OCI-LY3 (cell line): ENCODE data around the gene GGN.

Experiments
- H2AFZ ChIP-seq: fragments of 200-600, 300-600 bp; shearing (Covaris generic); 2 replicates; pipeline ENCODE4 v1.6.0; 2014; ENCODE audit warnings: antibody characterized with exemption, low read depth, low read length
- H3K27ac ChIP-seq: fragments of 200-600, 300-600 bp; sonication (generic); 2 replicates; pipeline ENCODE4 v1.5.1; 2014; ENCODE audit warnings: mild to moderate bottlenecking, low read length, moderate library complexity, mixed read lengths
- H3K27me3 ChIP-seq: fragments of 200-600, 300-600 bp; sonication (generic); 2 replicates; pipeline ENCODE4 v1.6.1; 2014; ENCODE audit warnings: low read depth, low read length, mixed read lengths
- H3K36me3 ChIP-seq: fragments of 200-600, 300-600 bp; sonication (generic); replicated peaks from 2 replicates; pipeline ENCODE3; 2014; ENCODE audit warnings: low read depth, low read length, mixed read lengths
- H3K4me1 ChIP-seq: fragments of 300-600, 200-600 bp; sonication (generic); 2 replicates; pipeline ENCODE4 v1.6.1; 2014; ENCODE audit warnings: low read length, mixed read lengths
- H3K4me2 ChIP-seq: fragments of 200-600, 300-600 bp; sonication (generic); 2 replicates; pipeline ENCODE4 v1.6.1; 2014; ENCODE audit warnings: low read length, mixed read lengths
- H3K4me3 ChIP-seq: fragments of 300-600, 200-600 bp; sonication (generic); 2 replicates; pipeline ENCODE4 v1.5.1; 2014; ENCODE audit warnings: antibody characterized with exemption, mild to moderate bottlenecking, low read length, moderate library complexity
- H3K79me2 ChIP-seq: fragments of 300-600, 200-600 bp; shearing (Covaris generic); 2 replicates; pipeline ENCODE4 v1.6.1; 2014; ENCODE audit warnings: mild to moderate bottlenecking, low read length, mixed read lengths
- H3K9ac ChIP-seq: fragments of 300-600, 200-600 bp; shearing (Covaris generic); 2 replicates; pipeline ENCODE4 v1.6.0; 2014; ENCODE audit warnings: mild to moderate bottlenecking, low read length, moderate library complexity
- H3K9me3 ChIP-seq: fragments of 200-600, 300-600 bp; shearing (Covaris generic); 2 replicates; pipeline ENCODE4 v1.6.1; 2014; ENCODE audit warnings: low read length, mixed read lengths; ENCODE audit not compliant: insufficient read depth
- H4K20me1 ChIP-seq: fragments of 200-600, 300-600 bp; sonication (generic); 2 replicates; pipeline ENCODE4 v1.6.1; 2016; ENCODE audit warnings: low read length, mixed read lengths; ENCODE audit not compliant: insufficient read depth
- EZH2phosphoT487 ChIP-seq: fragments of 200-600 bp; shearing (Covaris generic); IDR thresholded peaks from 2 replicates; pipeline ENCODE4 v1.6.1; 2018; ENCODE audit warnings: antibody characterized with exemption, mixed run types, low read depth
- TF ChIP-seq, protein P1 (sequence below): fragments of 200-600, 300-600 bp; sonication (generic); IDR thresholded peaks from 2 replicates; pipeline ENCODE4 v1.5.1; 2014; ENCODE audit warnings: antibody characterized with exemption, low read length, low read depth

GGN gene

DNA sequence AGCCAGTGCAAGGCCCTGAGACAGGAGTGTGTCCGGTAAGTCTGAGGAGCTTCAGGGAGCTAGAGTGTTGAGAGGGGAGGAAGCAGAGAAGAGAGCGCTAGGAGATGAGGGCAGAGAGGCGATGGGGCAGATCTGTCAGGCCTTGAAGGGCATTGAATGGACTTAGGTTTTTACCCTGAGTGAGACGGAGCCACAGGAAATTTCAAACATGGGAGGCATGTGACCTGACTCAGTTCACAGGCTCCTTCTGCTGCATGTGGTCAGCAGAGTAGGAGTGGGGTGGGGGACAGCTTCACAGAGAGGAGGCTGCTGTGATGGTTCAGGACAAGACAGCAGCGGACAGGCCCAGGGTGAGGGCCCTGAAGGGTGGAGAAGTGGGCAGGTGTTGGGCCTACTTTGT, 12.5 kb upstream of the GGN start:
- no peaks in the 10 kb centered on the region for H3K9me3 ChIP-seq

DNA sequence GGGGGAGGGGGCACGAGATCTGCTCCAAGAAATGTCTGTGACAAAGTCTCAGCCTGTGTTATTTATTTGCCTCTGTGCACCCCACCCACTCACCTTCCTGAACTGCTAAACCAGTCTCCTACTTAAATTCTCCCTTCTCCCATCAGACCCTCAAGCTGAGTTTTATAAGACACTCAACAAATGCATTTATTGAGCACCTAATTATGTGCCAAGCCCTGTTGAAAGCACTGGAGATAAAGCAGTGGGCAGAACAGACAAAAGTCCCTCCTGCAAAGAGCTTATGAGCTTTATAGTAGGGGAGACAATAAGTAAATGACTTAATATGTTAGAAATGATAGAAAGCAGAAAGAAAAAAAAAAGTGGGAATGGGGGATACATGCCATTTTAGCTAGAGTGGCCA, 11.7 kb upstream of the GGN start:
- no peak overlapping the region for H3K9ac ChIP-seq
- no peaks in the 10 kb centered on the region for H3K27me3 ChIP-seq
- no peak overlapping the region for H3K4me2 ChIP-seq
- H3K36me3 ChIP-seq: peaks cover under 1% of the 10 kb centered on the region
- H4K20me1 ChIP-seq: no peaks in the 10 kb centered on the region
- H3K9me3 ChIP-seq: no peaks in the 10 kb centered on the region
- no peak overlapping the region for H2AFZ ChIP-seq
- H3K4me3 ChIP-seq: no peak overlapping the region
- no peak overlapping the region for H3K27ac ChIP-seq
- peaks cover 7% of the 10 kb centered on the region; the same call in 1 of the 2 replicates for H3K4me1 ChIP-seq
- no peak for TF ChIP-seq EZH2phosphoT487
- TF ChIP-seq, protein P1, sequence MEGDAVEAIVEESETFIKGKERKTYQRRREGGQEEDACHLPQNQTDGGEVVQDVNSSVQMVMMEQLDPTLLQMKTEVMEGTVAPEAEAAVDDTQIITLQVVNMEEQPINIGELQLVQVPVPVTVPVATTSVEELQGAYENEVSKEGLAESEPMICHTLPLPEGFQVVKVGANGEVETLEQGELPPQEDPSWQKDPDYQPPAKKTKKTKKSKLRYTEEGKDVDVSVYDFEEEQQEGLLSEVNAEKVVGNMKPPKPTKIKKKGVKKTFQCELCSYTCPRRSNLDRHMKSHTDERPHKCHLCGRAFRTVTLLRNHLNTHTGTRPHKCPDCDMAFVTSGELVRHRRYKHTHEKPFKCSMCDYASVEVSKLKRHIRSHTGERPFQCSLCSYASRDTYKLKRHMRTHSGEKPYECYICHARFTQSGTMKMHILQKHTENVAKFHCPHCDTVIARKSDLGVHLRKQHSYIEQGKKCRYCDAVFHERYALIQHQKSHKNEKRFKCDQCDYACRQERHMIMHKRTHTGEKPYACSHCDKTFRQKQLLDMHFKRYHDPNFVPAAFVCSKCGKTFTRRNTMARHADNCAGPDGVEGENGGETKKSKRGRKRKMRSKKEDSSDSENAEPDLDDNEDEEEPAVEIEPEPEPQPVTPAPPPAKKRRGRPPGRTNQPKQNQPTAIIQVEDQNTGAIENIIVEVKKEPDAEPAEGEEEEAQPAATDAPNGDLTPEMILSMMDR: no peak
- H3K79me2 ChIP-seq: peaks cover 5% of the 10 kb centered on the region; the same call in 1 of the 2 replicates

More for the DNA sequence above, 12.5 kb upstream of the GGN start:
- Histone ChIP-seq H3K4me1 (peaks cover 7% of the 10 kb centered on the region; the same call in 1 of the 2 replicates), H3K79me2 (peaks cover 5% of the 10 kb centered on the region; the same call in 1 of the 2 replicates), H3K9ac (no peak overlapping the region), H3K4me3 (no peak overlapping the region), H2AFZ (no peak overlapping the region), H4K20me1 (no peaks in the 10 kb centered on the region), H3K27ac (no peak overlapping the region), H3K36me3 (peaks cover 9% of the 10 kb centered on the region), H3K4me2 (no peak overlapping the region), H3K27me3 (no peaks in the 10 kb centered on the region)
- TF ChIP-seq, protein P1: no peak
- TF ChIP-seq EZH2phosphoT487: no peak

DNA sequence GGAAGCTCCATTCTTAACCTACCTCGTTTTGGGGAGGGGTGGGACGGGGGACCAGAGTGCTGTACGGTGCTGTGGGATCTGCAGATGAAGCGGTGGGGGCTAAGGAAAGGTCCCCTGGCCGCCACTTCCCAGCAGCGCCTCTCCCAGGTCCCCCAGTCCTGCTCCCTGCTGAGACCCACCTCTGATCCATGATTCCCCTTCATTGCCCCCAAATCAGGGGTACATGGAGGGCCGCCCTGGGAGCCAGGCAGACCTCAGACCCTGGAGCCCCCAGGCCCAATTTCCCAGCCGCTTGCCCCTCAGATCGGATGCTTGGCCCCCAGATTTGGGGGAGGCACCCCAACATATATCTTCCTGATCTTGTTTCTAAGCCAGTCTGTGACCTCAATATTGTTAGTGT, 11.2 kb upstream of the GGN start:
- H3K4me2 ChIP-seq: no peak overlapping the region
- no peak overlapping the region for H2AFZ ChIP-seq
- no peak overlapping the region for H3K4me3 ChIP-seq
- H3K27ac ChIP-seq: no peak overlapping the region
- peaks cover 2% of the 10 kb centered on the region; the same call in 1 of the 2 replicates for H3K79me2 ChIP-seq
- no peaks in the 10 kb centered on the region for H4K20me1 ChIP-seq
- no peaks in the 10 kb centered on the region for H3K9me3 ChIP-seq
- H3K36me3 ChIP-seq: no peaks in the 10 kb centered on the region
- H3K27me3 ChIP-seq: no peaks in the 10 kb centered on the region
- no peak for TF ChIP-seq EZH2phosphoT487
- TF ChIP-seq, protein P1: no peak
- peaks cover 5% of the 10 kb centered on the region; the same call in 1 of the 2 replicates for H3K4me1 ChIP-seq
- H3K9ac ChIP-seq: no peak overlapping the region

DNA sequence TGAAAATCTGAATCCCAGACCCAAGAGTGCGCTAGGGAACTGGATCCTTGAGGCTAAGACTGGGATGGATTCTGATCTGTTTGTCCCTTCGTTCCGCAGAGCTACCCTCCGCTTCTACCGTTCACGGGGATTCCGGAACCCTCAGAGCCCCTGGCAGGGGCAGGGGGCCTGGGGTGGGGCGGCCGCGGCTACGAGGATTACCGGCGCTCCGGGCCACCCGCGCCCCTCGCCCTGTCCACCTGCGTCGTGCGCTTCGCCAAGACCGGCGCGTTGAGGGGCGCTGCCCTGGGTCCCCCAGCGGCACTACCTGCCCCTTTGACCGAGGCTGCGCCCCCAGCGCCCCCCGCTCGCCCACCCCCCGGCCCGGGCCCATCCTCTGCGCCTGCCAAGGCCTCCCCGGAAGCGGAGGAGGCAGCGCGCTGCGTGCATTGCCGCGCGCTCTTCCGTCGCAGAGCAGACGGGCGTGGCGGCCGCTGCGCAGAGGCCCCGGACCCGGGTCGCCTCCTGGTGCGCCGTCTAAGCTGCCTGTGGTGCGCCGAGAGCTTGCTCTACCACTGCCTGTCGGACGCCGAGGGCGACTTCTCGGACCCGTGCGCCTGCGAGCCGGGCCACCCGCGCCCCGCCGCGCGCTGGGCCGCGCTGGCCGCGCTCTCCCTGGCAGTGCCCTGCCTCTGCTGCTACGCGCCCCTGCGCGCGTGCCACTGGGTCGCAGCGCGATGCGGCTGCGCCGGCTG, 7.7 kb upstream of the GGN start:
- no peak overlapping the region for H3K27ac ChIP-seq
- H3K4me2 ChIP-seq: no peak overlapping the region
- no peaks in the 10 kb centered on the region for H3K79me2 ChIP-seq
- H2AFZ ChIP-seq: no peak overlapping the region
- no peak overlapping the region for H3K9ac ChIP-seq
- no peaks in the 10 kb centered on the region for H4K20me1 ChIP-seq
- no peak overlapping the region for H3K4me3 ChIP-seq
- TF ChIP-seq, protein P1: no peak
- TF ChIP-seq EZH2phosphoT487: no peak
- H3K27me3 ChIP-seq: no peaks in the 10 kb centered on the region
- H3K4me1 ChIP-seq: no peaks in the 10 kb centered on the region
- H3K36me3 ChIP-seq: no peaks in the 10 kb centered on the region
- no peaks in the 10 kb centered on the region for H3K9me3 ChIP-seq
